ENCODE data around the gene ARID3A. TPM values are rescaled to one million over a fixed set of nuclear protein-coding genes. Genes with fewer than 3 reads are reported as not detected.
A peak's percentile ranks its signal among the peaks of the same experiment; 100 is the strongest.

Gene ARID3A
- total and polyA plus RNA-seq, 2 of the 13 experiments (the other 11 are each of a cell fraction or from before 2014, with no cell fraction given), result 71.3 to 77.9 TPM

GRCh38 chr19:918152-918437 is 7.7 kb upstream of the ARID3A start:
- FAIRE-seq (no peak), DNase-seq (ENCODE audit: low spot score) (no peak), ATAC-seq (no peak)
- TF ChIP-seq TFDP2 (CRISPR knock-in tag; IDR thresholded peaks at IDR 0.05), result no peak
- TF ChIP-seq GFI1 (CRISPR knock-in tag; IDR thresholded peaks at IDR 0.05; ENCODE audit: borderline replicate concordance), result 0 out of 2 replicates have a peak, but pooled peaks have one; percentile 24
- TF ChIP-seq POGK (CRISPR knock-in tag; conservative IDR thresholded peaks at IDR 0.05), result no peak
- no peak for TF ChIP-seq NFAT5 (CRISPR knock-in tag; IDR thresholded peaks at IDR 0.05)
- no peak for TF ChIP-seq RCOR2 (CRISPR knock-in tag; IDR thresholded peaks at IDR 0.05)
- TF ChIP-seq ZNF331 (CRISPR knock-in tag; IDR thresholded peaks at IDR 0.05), result no peak
- no peak for TF ChIP-seq ZNF432 (CRISPR knock-in tag; IDR thresholded peaks at IDR 0.05; ENCODE audit: borderline replicate concordance)
- TF ChIP-seq CAMTA2 (CRISPR knock-in tag; IDR thresholded peaks at IDR 0.05; ENCODE audit: borderline replicate concordance), result 0 out of 2 replicates have a peak, but pooled peaks have one; percentile 13
- no peak for TF ChIP-seq DNMT1 (CRISPR knock-in tag; IDR thresholded peaks at IDR 0.05)
- TF ChIP-seq PATZ1 (CRISPR knock-in tag; IDR thresholded peaks at IDR 0.05), result no peak
- TF ChIP-seq ZNF17 (CRISPR knock-in tag; IDR thresholded peaks at IDR 0.05), result 0 out of 2 replicates have a peak, but pooled peaks have one; percentile 60
- TF ChIP-seq HINFP (CRISPR knock-in tag; IDR thresholded peaks at IDR 0.05; ENCODE audit: low read depth), result no peak
- peak overlapping the region; percentile 71 for H3K27ac ChIP-seq (ENCODE audit: extremely low read length, insufficient read depth, low read length)
- CTCF ChIA-PET (ENCODE audit: low intra/inter-chr PET ratio, low total read pairs), result interaction anchor here (1.1 to 2.4 kb wide), 3 partner anchors 54 to 147 kb away, joined by 3 to 14 read pairs (median 11); no protein-coding TSS in a partner anchor
- H3K4me3 ChIP-seq (replicated peaks in 1 of 3; ENCODE audit: insufficient read depth in 1 of 3, low read depth in 2 of 3, low read length in 3 of 3), result peak overlapping the region; percentile 52 to 96 (median 57); a peak in 4 of 6 replicates
- in situ Hi-C loops (cut with HindIII; ENCODE audit: extremely low pct_ligation_motif_present, low pct_unique_long_range_greater_than_20kb) (loop anchor here (5.0 kb wide), 1 partner anchor 56 kb away; no protein-coding TSS in a partner anchor), intact Hi-C loops (cut with micrococcal nuclease; ENCODE audit: unreplicated experiment) (loop anchor here (5.0 kb wide), 1 partner anchor 151 kb away; no protein-coding TSS in a partner anchor)
- H3K4me1 ChIP-seq (ENCODE audit: insufficient read depth, low read length), result peaks cover 24% of the 10 kb centered on the region
- peak overlapping the region; percentile 92 for H3K4me2 ChIP-seq (ENCODE audit: low read depth, low read length)
- no peaks in the 10 kb centered on the region for H3K36me3 ChIP-seq (replicated peaks in 1 of 2; ENCODE audit: control insufficient read depth in 1 of 2, insufficient read depth in 2 of 2, low read length in 2 of 2)
- POLR2A ChIA-PET, result no interaction called here
- H2AFZ ChIP-seq (ENCODE audit: low read length), result no peak overlapping the region
- H3K27me3 ChIP-seq (ENCODE audit: control insufficient read depth in 1 of 2, insufficient read depth in 2 of 2, low read length in 2 of 2), result no peaks in the 10 kb centered on the region; a peak in 1 of 5 replicates
- no peaks in the 10 kb centered on the region for H4K20me1 ChIP-seq (ENCODE audit: insufficient read depth, low read length)
- peak overlapping the region; percentile 73 for H3K9ac ChIP-seq (ENCODE audit: insufficient read depth, low read depth, low read length)
- no TSS peak for BruUV-seq (replicated peaks)
- H3K79me2 ChIP-seq (ENCODE audit: insufficient read depth, low read length), result peaks cover 4% of the 10 kb centered on the region
- 85% methylated on average over 9 of the region's 12 CpGs for WGBS (ENCODE audit: low lambda C conversion rate)
- H3K9me3 ChIP-seq (ENCODE audit: low read length), result no peaks in the 10 kb centered on the region

All from HepG2 (cell line).